GM19328 (cell line): ENCODE measurements around the gene SKI.

Experiments used
- ATAC-seq: cut with Tn5 transposase; IDR thresholded peaks from one replicate; pipeline ENCODE4 v1.9.1; 2021; ENCODE audit warnings: mild to moderate bottlenecking, moderate library complexity; ENCODE audit not compliant: unreplicated experiment

SKI gene

GRCh38 chr1:2274231-2274928 is 46.3 kb downstream of the SKI start:
- ATAC-seq, result no peak

- ATAC-seq, result no peak
These were observed 46.9 kb downstream of the SKI start for GRCh38 chr1:2274929-2275475.

- ATAC-seq, result no peak
These were observed 47.8 kb downstream of the SKI start for GRCh38 chr1:2275796-2276536.

- ATAC-seq, result no peak
These were observed 48.9 kb downstream of the SKI start for GRCh38 chr1:2276803-2277580.

- ATAC-seq, result no peak
These were observed 49.8 kb downstream of the SKI start for GRCh38 chr1:2277741-2278488.

- no peak for ATAC-seq
These were observed 50.6 kb downstream of the SKI start for GRCh38 chr1:2278591-2279209.

- ATAC-seq, result no peak
These were observed 51.1 kb downstream of the SKI start for GRCh38 chr1:2279210-2279639.

- ATAC-seq, result no peak
These were observed 51.7 kb downstream of the SKI start for GRCh38 chr1:2279817-2280216.

- ATAC-seq, result no peak
These were observed 54.6 kb downstream of the SKI start for GRCh38 chr1:2282556-2283270.

- ATAC-seq, result no peak
These were observed 55.4 kb downstream of the SKI start for GRCh38 chr1:2283371-2283990.

- no peak for ATAC-seq
These were observed 56.1 kb downstream of the SKI start for GRCh38 chr1:2283991-2284895.

GRCh38 chr1:2284932-2285331 is 56.8 kb downstream of the SKI start:
- ATAC-seq, result no peak

GRCh38 chr1:2286923-2287322 is 58.8 kb downstream of the SKI start:
- no peak for ATAC-seq

- ATAC-seq, result no peak
These were observed 59.5 kb downstream of the SKI start for GRCh38 chr1:2287649-2288048.

GRCh38 chr1:2288311-2288710 is 60.2 kb downstream of the SKI start:
- ATAC-seq, result no peak

- no peak for ATAC-seq
These were observed 60.9 kb downstream of the SKI start for GRCh38 chr1:2288816-2289536.

- ATAC-seq, result no peak
These were observed 61.5 kb downstream of the SKI start for GRCh38 chr1:2289607-2290006.
